Measurements from ENCODE around the gene MAU2.

Gene MAU2

DNA sequence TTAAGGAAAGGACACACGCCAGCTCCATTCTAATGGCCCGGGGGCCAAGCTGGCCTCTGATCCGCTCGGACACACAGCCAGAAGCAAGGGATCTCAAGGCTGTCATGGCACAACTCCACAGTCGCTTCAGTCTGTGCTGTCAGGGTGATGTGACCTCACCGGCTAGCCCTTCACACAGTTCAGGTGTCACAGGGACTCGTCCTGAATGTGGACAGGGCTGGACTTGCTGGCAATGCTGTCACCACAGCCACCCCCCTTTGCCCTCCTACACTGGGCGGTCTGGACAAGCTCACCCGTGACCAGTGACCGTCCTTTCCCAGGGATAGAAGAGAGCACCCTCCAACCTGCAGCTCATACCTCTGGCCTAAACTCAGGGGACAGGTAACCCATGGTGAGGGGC lies 15.6 kb upstream of the MAU2 start:
- DNase-seq (ENCODE audit: low read depth, low spot score) = no peak
- H3K27ac ChIP-seq = no peak overlapping the region

GRCh38 chr19:19305696-19306095 lies 14.9 kb upstream of the MAU2 start:
- DNase-seq (ENCODE audit: low read depth, low spot score) = no peak
- H3K27ac ChIP-seq = no peak overlapping the region

DNA sequence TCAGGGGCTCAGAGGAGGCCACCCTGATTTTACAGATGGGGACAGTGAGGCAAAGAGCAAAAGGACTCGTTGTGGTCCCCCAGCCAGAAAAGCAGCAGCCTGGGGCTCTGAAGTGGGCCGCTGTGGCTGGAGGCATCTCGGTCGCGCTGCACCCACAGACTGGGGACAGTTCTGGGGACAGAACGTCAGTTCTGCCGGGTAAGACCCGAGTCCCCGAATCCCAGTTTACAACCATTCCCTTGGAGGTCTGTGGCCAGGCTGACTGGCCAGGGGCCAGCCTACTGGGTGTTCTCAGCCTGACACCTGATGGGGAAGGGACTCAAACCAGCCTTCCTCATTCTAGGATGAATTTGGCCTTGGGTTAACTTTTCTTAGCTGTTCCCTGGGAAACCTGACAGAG lies 14.4 kb upstream of the MAU2 start:
- DNase-seq (ENCODE audit: low read depth, low spot score) = no peak

GRCh38 chr19:19308373-19308772 lies 12.3 kb upstream of the MAU2 start:
- no peak for DNase-seq (ENCODE audit: low read depth, low spot score)
- no peak overlapping the region for H3K27ac ChIP-seq

More for the DNA sequence above, 14.4 kb upstream of the MAU2 start:
- H3K27ac ChIP-seq = no peak overlapping the region

DNA sequence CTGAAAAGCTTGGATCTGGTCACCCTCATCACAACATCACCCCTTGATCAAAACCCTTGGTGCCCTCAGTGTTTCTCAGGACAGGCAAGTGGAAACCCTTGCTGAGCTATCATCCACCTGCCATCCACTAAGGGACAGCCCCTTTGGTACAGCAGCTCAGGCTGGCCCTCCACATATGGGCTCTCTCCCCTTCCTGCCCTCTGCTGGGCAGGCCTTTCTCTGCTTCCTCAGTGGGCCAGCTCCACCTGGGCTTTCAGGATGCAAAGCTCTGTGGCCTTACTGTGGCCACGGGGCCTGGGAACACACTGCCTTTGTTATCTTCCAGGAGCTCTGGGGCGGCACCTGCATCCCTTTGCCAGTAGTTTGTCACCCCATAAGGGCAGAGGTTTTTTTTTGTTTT lies 5.2 kb upstream of the MAU2 start:
- no peak for DNase-seq (ENCODE audit: low read depth, low spot score)
- no peak overlapping the region for H3K27ac ChIP-seq

DNA sequence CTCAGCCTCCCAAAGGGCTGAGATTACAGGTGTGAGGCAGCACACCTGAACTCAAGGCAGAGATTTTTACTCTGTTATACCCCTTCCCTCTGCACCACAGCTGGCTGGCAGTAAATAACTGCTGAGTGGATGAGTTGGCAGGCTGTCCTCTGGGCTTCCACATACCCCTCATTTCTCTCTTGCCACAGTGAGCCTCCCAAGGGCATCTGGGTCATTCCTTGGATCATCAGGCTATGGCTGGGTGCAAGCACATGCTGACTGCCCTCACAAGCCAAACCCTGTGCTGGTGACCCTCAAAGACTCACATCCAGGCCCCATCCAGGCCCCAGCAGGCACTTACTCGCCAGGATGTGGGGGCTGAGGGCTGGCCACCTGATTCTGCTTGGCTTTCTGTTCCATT lies 4.5 kb upstream of the MAU2 start:
- no peak overlapping the region for H3K27ac ChIP-seq
- DNase-seq (ENCODE audit: low read depth, low spot score) = no peak

GRCh38 chr19:19319732-19320360 lies 783 bp upstream of the MAU2 start:
- peak overlapping the region; percentile 83 for H3K27ac ChIP-seq

DNA sequence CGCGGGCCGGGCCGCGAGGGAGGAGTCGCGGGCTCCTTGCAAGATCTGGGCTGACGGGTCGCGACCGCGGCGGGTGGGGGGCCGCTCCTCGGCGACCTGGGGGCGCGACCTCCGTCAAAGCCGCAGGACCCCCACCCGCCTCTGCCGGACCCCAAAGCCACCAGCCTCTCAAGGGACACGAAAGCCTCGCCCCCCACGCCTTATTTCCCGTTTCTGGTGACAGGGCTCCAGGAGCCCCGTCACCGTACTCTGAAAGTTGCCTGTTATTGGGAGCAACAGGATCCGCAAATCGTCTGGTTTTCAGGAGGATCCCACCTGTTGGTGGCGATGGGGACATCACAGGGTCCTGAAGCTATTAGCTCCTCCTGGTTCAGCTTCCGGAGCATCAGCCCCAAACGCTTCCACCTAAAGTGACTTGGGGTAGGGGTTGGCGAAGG lies 530 bp downstream of the MAU2 start:
- no peak for DNase-seq (ENCODE audit: low read depth, low spot score)

More at GRCh38 chr19:19319732-19320360, 783 bp upstream of the MAU2 start:
- no peak for DNase-seq (ENCODE audit: low read depth, low spot score)

GRCh38 chr19:19324059-19324770 lies 3.6 kb downstream of the MAU2 start:
- DNase-seq (ENCODE audit: low read depth, low spot score) = no peak
- no peak overlapping the region for H3K27ac ChIP-seq

More for the DNA sequence above, 530 bp downstream of the MAU2 start:
- peak overlapping the region; percentile 83 for H3K27ac ChIP-seq

- no peak overlapping the region for H3K27ac ChIP-seq
- DNase-seq (ENCODE audit: low read depth, low spot score) = no peak
Observed at GRCh38 chr19:19327672-19328071, 7.0 kb downstream of the MAU2 start.

- DNase-seq (ENCODE audit: low read depth, low spot score) = no peak
- no peak overlapping the region for H3K27ac ChIP-seq
Observed at GRCh38 chr19:19329126-19329525, 8.5 kb downstream of the MAU2 start.

- DNase-seq (ENCODE audit: low read depth, low spot score) = no peak
- H3K27ac ChIP-seq = no peak overlapping the region
Observed at GRCh38 chr19:19334063-19334988, 13.7 kb downstream of the MAU2 start.

DNA sequence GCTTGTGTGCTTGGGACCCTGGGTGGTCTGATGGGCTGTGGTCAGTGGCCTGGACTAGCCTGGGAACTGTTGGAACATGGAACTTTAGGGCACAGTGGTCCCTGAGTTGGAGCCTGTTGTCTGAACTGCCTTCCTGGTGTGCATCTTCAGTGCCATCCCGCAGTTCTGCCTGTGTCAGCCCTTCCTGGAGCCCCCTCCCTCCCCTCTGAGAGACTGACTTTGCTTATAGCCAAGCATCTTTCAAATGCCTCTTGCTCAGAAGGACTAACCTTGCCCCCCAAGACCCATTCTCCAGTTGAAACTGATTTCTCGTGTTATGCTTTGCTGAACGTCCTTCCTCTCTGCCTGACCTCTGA lies 14.3 kb downstream of the MAU2 start:
- no peak overlapping the region for H3K27ac ChIP-seq
- DNase-seq (ENCODE audit: low read depth, low spot score) = no peak

GRCh38 chr19:19335408-19336158 lies 15.0 kb downstream of the MAU2 start:
- no peak for DNase-seq (ENCODE audit: low read depth, low spot score)
- peak overlapping the region; percentile 9 for H3K27ac ChIP-seq

DNA sequence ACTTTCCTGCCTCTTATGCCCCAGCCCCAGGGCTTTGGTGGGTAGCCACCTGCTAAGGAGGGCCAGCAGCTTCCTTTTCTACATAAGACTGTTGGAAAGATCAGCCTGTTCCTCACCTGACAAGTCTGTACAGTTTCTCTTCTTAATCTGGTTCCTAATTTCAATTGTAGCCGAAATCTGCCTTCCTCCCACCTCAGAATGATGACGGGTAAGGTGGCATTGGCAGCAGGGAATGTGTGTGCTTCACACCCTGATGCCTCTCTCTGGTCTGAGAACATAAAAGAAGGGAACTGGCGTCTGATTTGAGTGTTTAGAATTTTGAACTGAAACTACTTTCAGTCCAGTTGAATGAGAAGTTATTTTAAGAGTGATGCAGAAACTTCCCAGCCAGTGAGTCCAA lies 16.0 kb downstream of the MAU2 start:
- DNase-seq (ENCODE audit: low read depth, low spot score) = no peak
- H3K27ac ChIP-seq = no peak overlapping the region

GRCh38 chr19:19337120-19337519 lies 16.5 kb downstream of the MAU2 start:
- no peak overlapping the region for H3K27ac ChIP-seq
- DNase-seq (ENCODE audit: low read depth, low spot score) = no peak

GRCh38 chr19:19338082-19338481 lies 17.5 kb downstream of the MAU2 start:
- DNase-seq (ENCODE audit: low read depth, low spot score) = no peak
- no peak overlapping the region for H3K27ac ChIP-seq

GRCh38 chr19:19341026-19341425 lies 20.4 kb downstream of the MAU2 start:
- no peak for DNase-seq (ENCODE audit: low read depth, low spot score)
- H3K27ac ChIP-seq = no peak overlapping the region

DNA sequence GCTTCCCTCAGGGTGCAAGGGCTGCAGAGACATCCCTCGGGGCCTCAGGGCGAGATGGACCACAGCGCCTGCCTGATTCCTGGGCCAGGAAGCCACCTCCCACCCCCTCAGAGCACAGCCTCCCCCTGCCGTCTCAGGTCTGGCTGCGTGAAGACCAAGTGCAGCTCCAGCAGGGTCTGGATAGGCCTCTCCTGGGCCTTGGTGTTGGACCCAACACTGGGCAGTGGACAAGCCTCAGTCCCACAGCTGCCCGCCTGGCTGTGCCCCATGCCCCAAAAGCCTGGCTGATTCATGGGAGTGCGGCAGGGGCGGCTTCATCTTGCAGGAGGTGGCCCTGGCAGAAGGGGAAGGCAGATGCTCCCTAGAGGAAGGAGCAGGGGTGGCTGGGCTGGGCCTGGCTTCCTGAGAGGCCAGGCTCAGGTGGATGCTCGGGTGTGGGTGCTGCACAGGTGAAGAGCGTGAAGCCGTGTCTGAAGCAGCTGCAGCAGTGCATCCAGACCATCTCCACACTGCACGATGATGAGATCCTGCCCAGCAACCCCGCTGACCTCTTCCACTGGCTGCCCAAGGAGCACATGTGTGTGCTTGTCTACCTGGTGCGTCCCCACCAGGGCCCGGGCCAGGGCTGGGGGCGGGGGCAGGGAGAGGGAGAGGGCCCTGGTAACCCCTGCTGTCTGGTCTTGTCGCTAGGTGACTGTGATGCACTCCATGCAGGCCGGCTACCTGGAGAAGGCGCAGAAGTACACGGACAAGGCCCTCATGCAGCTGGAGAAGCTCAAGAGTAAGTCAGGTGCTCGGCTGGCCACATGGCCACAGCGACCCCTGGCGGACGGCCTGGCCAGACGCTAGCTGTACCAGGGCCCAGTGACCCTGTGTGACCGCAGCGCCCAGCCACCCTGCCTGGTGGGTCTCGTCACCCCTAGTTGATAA lies 21.7 kb downstream of the MAU2 start:
- no peak for DNase-seq (ENCODE audit: low read depth, low spot score)
- no peak overlapping the region for H3K27ac ChIP-seq

Data from epithelial cell of prostate (primary cell).